Tibial nerve (tissue), 4 donors: ENCODE data around the gene ATXN10. TPM values are rescaled to one million over a fixed set of nuclear protein-coding genes. Genes with fewer than 3 reads are reported as not detected.

Experiments used
- DNase-seq, 2 donors: peaks; one replicate each; pipeline ENCODE4 v3.0.0-alpha.2; 2019; ENCODE audit warnings: low spot score in 2 of 2
- H3K27ac ChIP-seq, 4 donors: fragments of 200-600 bp; sonication (generic) in 3 of 4; one replicate each; pipeline ENCODE4 v1.5.1; 2017 to 2019; ENCODE audit warnings: mild to moderate bottlenecking in 1 of 4
- H3K27me3 ChIP-seq, 2 donors: fragments of 200-600 bp; sonication (generic) in 1 of 2; one replicate each; pipeline versions ENCODE4 v1.5.1 to v1.6.0; 2017 to 2019
- H3K36me3 ChIP-seq, 3 donors: fragments of 200-600 bp; sonication (generic); one replicate each; pipeline ENCODE4 v1.5.1; 2018 to 2019
- H3K4me1 ChIP-seq, 4 donors: fragments of 200-600 bp; sonication (generic) in 3 of 4; one replicate each; pipeline ENCODE4 v1.5.1; 2017 to 2019
- H3K4me3 ChIP-seq, 4 donors: fragments of 200-600 bp; sonication (generic) in 3 of 4; one replicate each; pipeline ENCODE4 v1.5.1; 2017 to 2019; ENCODE audit warnings: mild to moderate bottlenecking in 1 of 4, moderate library complexity in 1 of 4
- H3K9me3 ChIP-seq, 4 donors: fragments of 200-600 bp; sonication (generic) in 3 of 4; one replicate each; pipeline ENCODE4 v1.5.1; 2017 to 2019
- EP300 ChIP-seq, 2 donors: sonication (generic); formaldehyde crosslinking; IDR thresholded peaks; one replicate each; pipeline ENCODE4 v1.6.1; 2017; ENCODE audit warnings: antibody characterized with exemption in 2 of 2, mild to moderate bottlenecking in 1 of 2
- POLR2A ChIP-seq, 2 donors: fragments of 450-650 bp; IDR thresholded peaks; one replicate each; pipeline ENCODE4 v1.6.1; 2017; ENCODE audit warnings: antibody characterized with exemption in 2 of 2, mild to moderate bottlenecking in 2 of 2, moderate library complexity in 2 of 2
- WGBS, 2 donors: methylation state at CpG; one replicate each; pipeline ENCODE4 v1.1.5; 2018; 5-methylcytosine and 5-hydroxymethylcytosine counted together
- total RNA-seq, 4 donors: library from RNA; depleted of rRNA; stranded (reverse); fragments of >200 nt; gene quantifications; one replicate each; pipeline ENCODE4 v1.1.0, GENCODE V29; 2016
- TF ChIP-seq, protein P1 (sequence below), 5 experiments: fragments of 200-600 bp in 3 of 5; fragments of 450-650 bp in 2 of 5; sonication (generic) in 3 of 5; IDR thresholded peaks; one replicate each; pipeline ENCODE4 v1.5.1; 2016 to 2019; ENCODE audit warnings: antibody characterized with exemption in 5 of 5, mild to moderate bottlenecking in 3 of 5, moderate library complexity in 2 of 5

Gene ATXN10
- total RNA-seq, 4 donors from 2014 or later, result 163 to 197 (median 178) TPM

DNA sequence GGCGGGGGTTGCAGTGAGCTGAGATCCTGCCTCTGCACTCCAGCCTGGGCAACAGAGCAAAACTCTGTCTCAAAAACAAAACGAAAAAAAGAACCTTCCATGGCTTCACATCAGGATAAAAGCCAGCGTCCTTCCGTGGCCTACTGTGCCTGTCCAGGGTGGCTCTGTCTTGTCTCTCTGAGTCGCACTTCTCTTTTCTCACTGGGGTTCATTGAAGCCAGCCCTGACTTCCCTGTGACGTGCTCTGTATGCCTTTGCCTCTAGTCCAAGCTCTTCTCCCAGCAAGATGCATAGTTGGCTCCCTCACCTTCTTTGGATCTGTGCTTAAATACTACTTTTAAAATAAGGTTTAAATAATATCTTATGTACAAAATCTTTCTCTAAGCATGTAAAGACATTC, 11.6 kb downstream of the ATXN10 start:
- no peaks in the 10 kb centered on the region for H3K27me3 ChIP-seq
- H3K27ac ChIP-seq, result no peak overlapping the region
- DNase-seq, result peak in 1 of 2 donors; percentile 15
- H3K4me3 ChIP-seq, result no peak overlapping the region
- TF ChIP-seq, protein P1, sequence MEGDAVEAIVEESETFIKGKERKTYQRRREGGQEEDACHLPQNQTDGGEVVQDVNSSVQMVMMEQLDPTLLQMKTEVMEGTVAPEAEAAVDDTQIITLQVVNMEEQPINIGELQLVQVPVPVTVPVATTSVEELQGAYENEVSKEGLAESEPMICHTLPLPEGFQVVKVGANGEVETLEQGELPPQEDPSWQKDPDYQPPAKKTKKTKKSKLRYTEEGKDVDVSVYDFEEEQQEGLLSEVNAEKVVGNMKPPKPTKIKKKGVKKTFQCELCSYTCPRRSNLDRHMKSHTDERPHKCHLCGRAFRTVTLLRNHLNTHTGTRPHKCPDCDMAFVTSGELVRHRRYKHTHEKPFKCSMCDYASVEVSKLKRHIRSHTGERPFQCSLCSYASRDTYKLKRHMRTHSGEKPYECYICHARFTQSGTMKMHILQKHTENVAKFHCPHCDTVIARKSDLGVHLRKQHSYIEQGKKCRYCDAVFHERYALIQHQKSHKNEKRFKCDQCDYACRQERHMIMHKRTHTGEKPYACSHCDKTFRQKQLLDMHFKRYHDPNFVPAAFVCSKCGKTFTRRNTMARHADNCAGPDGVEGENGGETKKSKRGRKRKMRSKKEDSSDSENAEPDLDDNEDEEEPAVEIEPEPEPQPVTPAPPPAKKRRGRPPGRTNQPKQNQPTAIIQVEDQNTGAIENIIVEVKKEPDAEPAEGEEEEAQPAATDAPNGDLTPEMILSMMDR (IDR thresholded peaks at IDR 0.05), result no peak
- TF ChIP-seq POLR2A (IDR thresholded peaks at IDR 0.05), result no peak
- no peak for TF ChIP-seq EP300 (IDR thresholded peaks at IDR 0.05)
- peaks cover 0 to 72% (median 18%) of the 10 kb centered on the region in 4 donors for H3K4me1 ChIP-seq
- H3K36me3 ChIP-seq, result no peaks in the 10 kb centered on the region
- 83 to 94% methylated on average over 6 of the region's 6 CpGs for whole genome bisulfite sequencing, 2 donors
- no peaks in the 10 kb centered on the region for H3K9me3 ChIP-seq

DNA sequence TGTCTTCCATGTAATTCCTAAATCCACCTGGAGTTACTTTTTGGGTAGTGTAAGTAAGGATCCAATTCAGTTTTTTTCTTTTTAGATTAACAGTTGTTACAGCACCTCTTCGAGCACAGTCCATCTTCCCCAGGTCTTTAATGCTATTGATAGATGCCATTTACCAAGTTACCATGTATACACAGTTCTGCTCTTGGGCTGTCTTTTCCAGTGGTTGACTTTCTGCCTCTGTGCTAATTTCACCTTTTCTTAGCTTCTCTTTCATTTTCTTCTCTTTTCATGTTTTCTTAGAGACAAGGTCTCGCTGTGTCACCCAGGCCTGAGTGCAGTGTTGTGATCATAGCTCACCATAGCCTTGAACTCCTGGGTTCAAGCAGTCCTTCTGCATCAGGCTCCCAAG, 12.0 kb downstream of the ATXN10 start:
- Histone ChIP-seq H3K27me3 (no peaks in the 10 kb centered on the region), H3K27ac (no peak overlapping the region), H3K4me3 (no peak overlapping the region), H3K36me3 (no peaks in the 10 kb centered on the region), H3K4me1 (peaks cover 0 to 72% (median 18%) of the 10 kb centered on the region in 4 donors), H3K9me3 (no peaks in the 10 kb centered on the region)
- TF ChIP-seq, protein P1 (IDR thresholded peaks at IDR 0.05), result no peak
- TF ChIP-seq EP300 (IDR thresholded peaks at IDR 0.05) (no peak), POLR2A (IDR thresholded peaks at IDR 0.05) (no peak)
- no peak for DNase-seq
- 96 to 99% methylated on average over 2 of the region's 2 CpGs for WGBS, 2 donors

DNA sequence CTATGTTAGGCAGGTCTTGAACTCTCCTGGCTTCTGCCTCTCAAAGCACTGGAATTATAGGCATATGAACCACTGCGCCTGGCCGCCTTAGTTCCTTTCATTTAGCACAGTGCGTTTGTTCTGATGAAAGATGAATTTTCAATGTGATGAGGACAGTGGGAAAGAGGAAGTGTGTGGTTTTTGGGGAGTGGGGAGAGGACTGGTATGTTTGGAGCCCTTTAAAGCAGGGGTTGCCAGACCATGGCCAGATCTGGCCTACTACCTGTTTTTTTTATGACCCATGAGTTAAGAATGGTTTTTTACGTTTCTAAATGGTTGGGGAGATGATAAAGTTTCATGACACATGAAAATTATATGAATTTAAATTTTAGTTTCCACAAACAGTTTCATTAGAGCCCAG, 12.5 kb downstream of the ATXN10 start:
- TF ChIP-seq, protein P1 (IDR thresholded peaks at IDR 0.05), result no peak
- TF ChIP-seq EP300 (IDR thresholded peaks at IDR 0.05) (no peak), POLR2A (IDR thresholded peaks at IDR 0.05) (no peak)
- no peak for DNase-seq
- WGBS, 2 donors, result 66 to 67% methylated on average over 4 of the region's 4 CpGs
- Histone ChIP-seq H3K4me3 (no peak overlapping the region), H3K27me3 (no peaks in the 10 kb centered on the region), H3K27ac (no peak overlapping the region), H3K4me1 (peaks cover 0 to 77% (median 18%) of the 10 kb centered on the region in 4 donors), H3K36me3 (no peaks in the 10 kb centered on the region), H3K9me3 (no peaks in the 10 kb centered on the region)

DNA sequence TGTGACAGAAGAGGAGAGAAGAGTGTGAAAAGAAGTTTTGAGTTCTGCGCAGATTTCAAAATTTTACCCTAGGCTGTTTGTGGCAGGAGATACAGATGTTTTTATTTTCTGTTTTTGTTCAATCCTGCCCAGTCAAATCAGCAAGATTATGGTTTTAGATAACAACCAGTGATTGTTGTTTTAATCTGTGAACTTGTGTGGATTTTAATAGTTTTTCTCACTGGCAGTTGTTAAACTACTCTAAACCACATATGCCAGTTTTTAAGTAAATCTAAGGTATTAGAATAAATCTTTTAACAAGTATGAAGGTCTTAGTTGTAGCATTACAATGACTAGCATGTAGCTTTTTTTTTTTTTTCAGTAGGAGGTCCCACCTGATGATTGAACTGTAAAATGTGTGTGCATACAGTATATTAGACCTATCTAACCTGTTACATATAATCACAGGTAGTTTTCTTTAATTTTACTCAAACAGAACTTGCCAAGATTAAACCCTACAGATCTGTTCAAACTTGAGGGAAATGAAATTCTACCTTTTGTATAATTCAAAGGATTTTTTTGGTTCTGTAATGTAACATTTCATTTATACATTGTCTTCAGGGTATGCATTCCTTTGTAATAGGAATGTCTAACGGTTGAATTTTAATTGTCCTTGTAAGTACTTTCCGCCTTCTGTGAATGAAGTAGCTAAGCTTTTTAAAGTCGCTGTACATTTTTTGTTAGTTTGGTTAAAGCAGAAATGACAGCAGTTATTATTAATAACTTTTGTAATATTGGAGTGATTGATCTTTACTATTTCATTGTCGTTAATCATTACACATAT, 13.3 kb downstream of the ATXN10 start:
- no peak overlapping the region for H3K4me3 ChIP-seq
- DNase-seq, result no peak
- no peak overlapping the region for H3K27ac ChIP-seq
- TF ChIP-seq, protein P1 (IDR thresholded peaks at IDR 0.05), result no peak
- TF ChIP-seq EP300 (IDR thresholded peaks at IDR 0.05), result no peak
- TF ChIP-seq POLR2A (IDR thresholded peaks at IDR 0.05), result no peak
- H3K27me3 ChIP-seq, result no peaks in the 10 kb centered on the region
- peaks cover 0 to 5% (median 0%) of the 10 kb centered on the region in 3 donors for H3K36me3 ChIP-seq
- no peaks in the 10 kb centered on the region for H3K9me3 ChIP-seq
- 73 to 76% methylated on average over 5 of the region's 5 CpGs for WGBS, 2 donors
- H3K4me1 ChIP-seq, result peaks cover 0 to 78% (median 18%) of the 10 kb centered on the region in 4 donors

DNA sequence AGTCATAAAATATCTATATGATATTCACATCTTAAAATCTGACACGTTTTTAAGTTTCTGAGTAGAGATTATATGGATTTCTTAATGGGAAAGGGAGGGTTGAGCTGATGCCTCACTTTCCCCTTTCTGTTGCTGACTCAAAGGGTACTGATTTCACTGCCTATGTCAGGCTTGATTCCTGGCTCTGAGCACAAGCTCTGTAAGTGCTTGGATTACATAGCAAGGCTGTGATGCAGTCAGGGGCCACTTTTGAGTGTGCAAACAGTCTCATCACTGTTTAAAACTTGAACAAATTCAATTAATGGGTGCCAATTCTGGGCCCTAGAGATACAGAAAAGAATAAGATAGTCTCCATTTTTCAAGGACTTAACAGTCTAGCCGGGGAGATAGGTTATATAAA, 14.4 kb downstream of the ATXN10 start:
- Histone ChIP-seq H3K9me3 (no peaks in the 10 kb centered on the region), H3K27me3 (no peaks in the 10 kb centered on the region), H3K27ac (no peak overlapping the region), H3K4me1 (peaks cover 0 to 70% (median 18%) of the 10 kb centered on the region in 4 donors), H3K4me3 (no peak overlapping the region), H3K36me3 (peaks cover 0 to 16% (median 0%) of the 10 kb centered on the region in 3 donors)
- TF ChIP-seq EP300 (IDR thresholded peaks at IDR 0.05) (no peak), POLR2A (IDR thresholded peaks at IDR 0.05) (no peak)
- TF ChIP-seq, protein P1 (IDR thresholded peaks at IDR 0.05), result no peak
- no peak for DNase-seq
- WGBS, 2 donors, result 48 to 55% methylated on average over 2 of the region's 2 CpGs
